ENCODE results near the gene ASB8.

- TF ChIP-seq CTCF (IDR thresholded peaks at IDR 0.05 in 8 of 11, conservative IDR thresholded peaks at IDR 0.05 in 3 of 11) (no peak), POLR2A (IDR thresholded peaks at IDR 0.05) (no peak)
Measured at GRCh38 chr12:48180857-48181495, 23.7 kb upstream of the ASB8 start.

All from spleen (tissue), 7 donors.